HG03521 (cell line): ENCODE measurements around the gene NFAT5.
"Not testable (repeated sequence)": the region's sequence is repeated elsewhere in the genome, so short reads cannot be mapped to it uniquely, and the experiment has no call there.

Experiments
- ATAC-seq: cut with Tn5 transposase; IDR thresholded peaks from one replicate; pipeline ENCODE4 v1.9.1; 2021; ENCODE audit warnings: mild to moderate bottlenecking, moderate library complexity; ENCODE audit not compliant: unreplicated experiment

NFAT5 gene

DNA sequence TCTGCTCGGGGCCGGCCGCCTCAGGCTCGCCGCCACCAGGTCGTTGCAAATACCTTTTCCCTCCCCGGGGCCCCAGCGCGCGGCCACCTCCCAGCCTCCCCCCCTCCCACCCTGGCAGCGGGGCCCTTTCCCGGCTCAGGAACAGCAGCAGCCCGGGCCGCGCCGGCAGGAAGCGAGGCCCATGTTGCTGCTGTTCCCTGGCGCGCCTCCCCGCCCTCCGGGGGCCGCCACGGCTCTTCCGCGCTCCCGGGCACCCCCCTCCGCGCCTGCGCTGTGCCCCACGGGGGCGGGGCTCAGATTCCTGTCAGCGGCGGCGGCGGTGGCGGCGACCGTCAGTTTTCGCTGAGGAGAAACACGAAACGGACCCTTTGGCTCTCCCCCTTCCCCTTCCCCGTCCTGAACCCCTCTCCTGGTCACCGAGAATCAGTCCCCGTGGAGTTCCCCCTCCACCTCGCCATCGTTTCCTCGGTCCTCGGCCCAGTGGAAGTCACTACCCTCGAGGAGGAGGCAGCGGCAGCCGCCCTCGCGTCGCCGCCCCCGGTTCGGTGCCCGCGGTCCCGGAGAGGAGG, at the start of gene NFAT5:
Gene NFAT5 (plus strand): TSS at position 296 of the 569 bp plus-strand sequence. CDS start 336 bp downstream, outside the sequence.
- ATAC-seq = peak; percentile 62

DNA sequence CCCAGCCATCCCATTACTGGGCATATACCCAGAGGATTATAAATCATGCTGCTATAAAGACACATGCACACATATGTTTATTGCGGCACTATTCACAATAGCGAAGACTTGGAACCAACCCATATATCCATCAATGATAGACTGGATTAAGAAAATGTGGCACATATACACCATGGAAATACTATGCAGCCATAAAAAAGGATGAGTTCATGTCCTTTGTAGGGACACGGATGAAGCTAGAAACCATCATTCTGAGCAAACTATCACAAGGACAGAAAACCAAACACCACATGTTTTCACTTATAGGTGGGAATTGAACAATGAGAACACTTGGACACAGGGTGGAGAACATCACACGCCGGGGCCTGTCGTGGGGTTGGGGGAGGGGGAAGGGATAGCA, 47.9 kb upstream of the NFAT5 start:
- ATAC-seq = not testable (repeated sequence)

DNA sequence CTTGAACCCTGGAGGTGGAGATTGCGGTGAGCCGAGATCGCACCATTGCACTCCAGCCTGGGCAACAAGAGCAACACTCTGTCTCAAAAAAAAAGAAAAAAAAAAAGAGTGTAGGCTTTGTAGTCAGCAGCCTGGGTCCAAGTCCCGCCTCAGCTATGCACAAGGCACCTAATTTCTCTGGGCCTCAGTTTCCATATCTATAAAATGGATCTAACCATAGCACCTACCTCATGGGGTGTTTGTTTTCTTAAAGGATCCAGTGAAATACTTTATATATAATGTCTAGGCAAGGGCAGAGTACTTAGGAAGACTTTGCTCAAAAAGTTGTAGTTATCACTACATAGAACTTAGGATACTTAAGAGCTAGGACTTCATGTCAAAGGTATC, 45.4 kb upstream of the NFAT5 start:
- ATAC-seq = no peak

GRCh38 chr16:69520800-69521602, 44.8 kb upstream of the NFAT5 start:
- ATAC-seq = no peak

GRCh38 chr16:69522041-69522578, 43.7 kb upstream of the NFAT5 start:
- no peak for ATAC-seq

- ATAC-seq = no peak
Measured at GRCh38 chr16:69522732-69523404, 42.9 kb upstream of the NFAT5 start.

DNA sequence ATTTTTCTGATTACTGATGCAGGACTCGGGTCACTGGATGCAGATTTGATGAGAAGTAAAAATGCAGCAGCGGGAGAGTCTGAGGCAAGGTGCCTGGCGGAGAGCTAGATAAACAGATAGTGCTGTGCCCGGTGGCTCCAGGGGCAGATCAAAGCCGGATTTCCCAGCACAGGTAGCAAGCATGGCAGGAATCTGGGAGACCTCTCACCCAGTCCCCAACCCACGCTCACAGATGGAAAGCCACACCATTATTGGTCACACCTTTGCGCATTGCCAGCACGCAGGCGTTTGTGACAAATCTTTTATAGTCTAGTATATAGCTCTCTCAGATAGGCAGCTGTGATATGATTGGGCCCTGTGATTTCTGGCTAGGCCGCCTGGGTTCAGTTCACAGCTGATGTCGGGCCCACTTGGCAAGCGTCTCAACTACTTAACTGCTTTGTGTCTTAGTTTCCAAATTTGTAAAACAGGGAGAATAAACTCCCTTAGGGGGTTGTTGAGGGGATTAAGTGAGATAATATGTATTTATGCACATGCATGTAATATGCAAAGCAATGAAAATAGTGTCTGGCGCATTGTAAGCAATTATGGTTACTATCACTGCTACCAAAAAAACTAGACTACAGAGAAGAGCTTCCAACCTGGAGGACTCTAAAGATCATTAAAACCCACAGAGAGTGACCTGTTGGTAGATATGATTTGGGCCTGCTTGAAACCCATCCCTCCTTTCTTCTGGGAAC, 42.0 kb upstream of the NFAT5 start:
- no peak for ATAC-seq

- no peak for ATAC-seq
Measured at GRCh38 chr16:69526831-69527655, 38.7 kb upstream of the NFAT5 start.

GRCh38 chr16:69531988-69532387, 33.8 kb upstream of the NFAT5 start:
- ATAC-seq = no peak

GRCh38 chr16:69532641-69533455, 32.9 kb upstream of the NFAT5 start:
- no peak for ATAC-seq

- no peak for ATAC-seq
Measured at GRCh38 chr16:69534720-69535119, 31.0 kb upstream of the NFAT5 start.

GRCh38 chr16:69535123-69536050, 30.4 kb upstream of the NFAT5 start:
- no peak for ATAC-seq

DNA sequence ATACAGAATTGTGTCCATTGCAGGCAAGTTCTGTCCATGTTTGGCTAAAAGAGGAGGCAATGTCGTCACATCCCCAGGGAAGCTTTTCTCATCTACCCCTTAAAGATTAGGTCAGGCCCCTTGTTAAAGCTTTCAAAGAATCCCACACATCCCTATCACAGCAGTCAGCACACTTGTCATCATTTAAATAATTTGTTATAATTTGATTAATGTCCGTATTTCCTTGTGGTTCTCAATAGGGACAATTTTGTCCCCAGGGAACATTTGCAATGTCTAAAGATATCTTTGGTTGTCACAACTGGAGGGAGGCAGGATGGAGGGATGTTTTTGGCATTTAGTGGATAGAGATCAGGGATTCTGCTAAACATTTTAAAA, 28.1 kb upstream of the NFAT5 start:
- ATAC-seq = no peak

GRCh38 chr16:69538808-69539207, 27.0 kb upstream of the NFAT5 start:
- no peak for ATAC-seq

DNA sequence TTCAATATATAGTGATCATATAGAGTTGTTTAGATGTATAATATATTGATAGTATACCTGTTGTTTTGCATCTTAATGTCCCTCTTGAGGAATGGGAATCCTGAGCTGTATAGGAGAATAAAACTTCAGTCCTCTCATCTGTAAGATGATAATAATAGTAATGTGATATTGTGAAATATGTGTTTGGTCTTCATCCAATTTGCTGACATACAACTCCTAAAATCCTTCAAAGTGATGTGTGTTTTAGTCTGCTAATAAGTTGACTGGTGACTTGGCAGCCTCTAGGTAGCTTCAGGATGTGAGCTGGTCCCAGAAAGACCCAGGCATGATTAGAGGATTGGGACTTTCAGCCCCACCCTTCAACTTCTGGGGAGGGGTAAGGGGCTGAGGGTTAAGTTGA, 22.8 kb upstream of the NFAT5 start:
- no peak for ATAC-seq

GRCh38 chr16:69544088-69544487, 21.7 kb upstream of the NFAT5 start:
- no peak for ATAC-seq

GRCh38 chr16:69546663-69547062, 19.1 kb upstream of the NFAT5 start:
- not testable (repeated sequence) for ATAC-seq

DNA sequence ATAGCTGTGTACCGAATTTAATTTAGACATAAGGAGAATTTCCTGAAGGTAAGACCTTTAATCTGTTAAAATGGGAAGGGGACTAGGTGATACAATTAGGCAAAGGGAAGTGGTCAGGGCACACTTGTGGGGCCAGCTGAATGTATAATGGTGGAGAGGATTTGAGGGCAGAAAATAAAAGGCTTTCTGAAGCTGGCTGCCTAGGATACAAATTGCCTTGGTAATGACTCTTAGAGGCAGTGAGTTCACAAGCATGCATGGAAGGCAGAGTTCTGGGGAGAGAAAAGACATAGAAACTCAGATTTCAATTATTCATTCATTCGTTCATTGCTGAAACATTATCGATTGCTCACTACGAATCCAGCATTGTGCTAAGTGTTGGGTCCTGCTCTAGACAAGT, 12.4 kb upstream of the NFAT5 start:
- no peak for ATAC-seq
